ENCODE measurements around the gene SIDT1. TPM values are rescaled to one million over a fixed set of nuclear protein-coding genes. Genes with fewer than 3 reads are reported as not detected.

The SIDT1 gene
- polyA plus RNA-seq, 4 donors = 0.45 to 10.5 (median 1.8) TPM

DNA sequence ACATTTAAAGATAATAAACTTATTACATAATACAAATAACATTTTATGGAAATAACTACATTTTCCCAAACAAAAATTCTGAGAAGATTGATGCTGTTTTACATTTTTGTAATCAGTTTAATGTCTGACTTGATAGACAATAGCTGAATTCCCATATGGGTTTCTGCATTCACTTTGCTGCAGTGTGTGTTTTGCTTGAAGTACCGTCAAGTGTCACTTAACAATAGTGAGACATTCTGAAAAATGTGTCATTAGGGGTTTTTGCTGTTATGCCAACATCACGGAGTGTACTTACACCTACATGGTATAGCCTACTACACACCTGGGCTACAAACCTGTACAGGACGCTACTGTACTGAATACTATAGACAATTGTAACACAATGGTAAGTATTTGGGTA, 106.6 kb downstream of the SIDT1 start:
- H3K27ac ChIP-seq (ENCODE audit: low read depth in 1 of 3, low read length in 2 of 3) = no peak overlapping the region
- FAIRE-seq (no peak), DNase-seq (no peak)
- no peaks in the 10 kb centered on the region for H3K27me3 ChIP-seq (ENCODE audit: control insufficient read depth in 3 of 3, insufficient read depth in 3 of 3, low read length in 3 of 3)
- H3K36me3 ChIP-seq (ENCODE audit: control insufficient read depth in 3 of 3, insufficient read depth in 2 of 3, low read depth in 1 of 3, low read length in 3 of 3) = no peaks in the 10 kb centered on the region
- no peak overlapping the region for H3K4me3 ChIP-seq (ENCODE audit: low read depth in 1 of 3, low read length in 3 of 3)
- no peaks in the 10 kb centered on the region for H3K4me1 ChIP-seq (ENCODE audit: control insufficient read depth in 3 of 3, insufficient read depth in 2 of 3, low read depth in 1 of 3, low read length in 2 of 3)
- 91 to 94% (median 91%) methylated on average over 3 of the region's 3 CpGs for WGBS, 3 donors
- peaks cover 0 to 4% of the 10 kb centered on the region in 2 donors for H3K9me3 ChIP-seq (ENCODE audit: control insufficient read depth in 2 of 2, insufficient read depth in 1 of 2, low read depth in 1 of 2, low read length in 1 of 2)

DNA sequence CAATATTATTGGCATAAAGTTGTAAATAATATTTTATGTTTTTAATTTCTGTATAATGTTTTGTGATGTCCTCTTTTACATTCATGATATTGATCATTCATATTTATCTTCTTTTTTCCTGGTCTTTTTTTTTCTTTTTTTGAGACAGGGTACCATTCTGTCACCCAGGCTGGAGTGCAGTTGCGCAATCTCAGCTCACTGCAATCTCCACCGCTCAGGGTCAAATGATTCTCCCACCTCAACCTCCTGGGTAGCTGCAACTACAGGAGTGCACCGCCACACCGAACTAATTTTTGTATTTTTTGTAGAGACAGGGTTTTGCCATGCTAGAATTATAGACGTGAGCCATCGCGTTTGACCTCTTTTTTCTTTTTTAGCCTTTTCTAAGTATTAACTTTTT, 111.2 kb downstream of the SIDT1 start:
- FAIRE-seq (no peak), DNase-seq (no peak)
- no peaks in the 10 kb centered on the region for H3K36me3 ChIP-seq (ENCODE audit: control insufficient read depth in 3 of 3, insufficient read depth in 2 of 3, low read depth in 1 of 3, low read length in 3 of 3)
- H3K4me1 ChIP-seq (ENCODE audit: control insufficient read depth in 3 of 3, insufficient read depth in 2 of 3, low read depth in 1 of 3, low read length in 2 of 3) = no peaks in the 10 kb centered on the region
- WGBS, 3 donors = 97 to 99% (median 98%) methylated on average over 7 of the region's 7 CpGs
- no peaks in the 10 kb centered on the region for H3K27me3 ChIP-seq (ENCODE audit: control insufficient read depth in 3 of 3, insufficient read depth in 3 of 3, low read length in 3 of 3)
- H3K27ac ChIP-seq (ENCODE audit: low read depth in 1 of 3, low read length in 2 of 3) = no peak overlapping the region
- H3K9me3 ChIP-seq (ENCODE audit: control insufficient read depth in 2 of 2, insufficient read depth in 1 of 2, low read depth in 1 of 2, low read length in 1 of 2) = peaks cover 0 to 16% of the 10 kb centered on the region in 2 donors
- no peak overlapping the region for H3K4me3 ChIP-seq (ENCODE audit: low read depth in 1 of 3, low read length in 3 of 3)

DNA sequence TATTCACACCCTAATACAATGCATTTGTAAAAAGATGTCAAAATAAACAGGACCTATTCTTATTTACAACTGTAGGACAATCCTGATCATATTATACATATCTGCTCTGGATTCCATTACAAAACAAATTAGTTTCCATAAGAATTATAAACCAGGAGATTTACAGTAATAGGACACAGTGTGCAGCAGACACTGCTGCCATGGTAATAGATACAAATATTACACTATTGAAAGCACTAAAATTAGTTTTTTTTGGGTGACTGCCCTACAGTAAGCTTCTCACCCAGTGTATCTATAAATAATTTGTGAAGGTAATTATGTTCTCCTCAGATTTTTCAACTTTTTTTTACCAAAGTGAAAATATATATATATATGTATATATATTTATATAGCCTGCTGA, 116.2 kb downstream of the SIDT1 start:
- H3K36me3 ChIP-seq (ENCODE audit: control insufficient read depth in 3 of 3, insufficient read depth in 2 of 3, low read depth in 1 of 3, low read length in 3 of 3) = peaks cover 0 to 1% (median 0%) of the 10 kb centered on the region in 3 donors
- no peaks in the 10 kb centered on the region for H3K4me1 ChIP-seq (ENCODE audit: control insufficient read depth in 3 of 3, insufficient read depth in 2 of 3, low read depth in 1 of 3, low read length in 2 of 3)
- no peaks in the 10 kb centered on the region for H3K27me3 ChIP-seq (ENCODE audit: control insufficient read depth in 3 of 3, insufficient read depth in 3 of 3, low read length in 3 of 3)
- H3K4me3 ChIP-seq (ENCODE audit: low read depth in 1 of 3, low read length in 3 of 3) = no peak overlapping the region
- DNase-seq = no peak
- H3K9me3 ChIP-seq (ENCODE audit: control insufficient read depth in 2 of 2, insufficient read depth in 1 of 2, low read depth in 1 of 2, low read length in 1 of 2) = peaks cover 0 to 15% of the 10 kb centered on the region in 2 donors
- no peak overlapping the region for H3K27ac ChIP-seq (ENCODE audit: low read depth in 1 of 3, low read length in 2 of 3)
- no peak for FAIRE-seq

DNA sequence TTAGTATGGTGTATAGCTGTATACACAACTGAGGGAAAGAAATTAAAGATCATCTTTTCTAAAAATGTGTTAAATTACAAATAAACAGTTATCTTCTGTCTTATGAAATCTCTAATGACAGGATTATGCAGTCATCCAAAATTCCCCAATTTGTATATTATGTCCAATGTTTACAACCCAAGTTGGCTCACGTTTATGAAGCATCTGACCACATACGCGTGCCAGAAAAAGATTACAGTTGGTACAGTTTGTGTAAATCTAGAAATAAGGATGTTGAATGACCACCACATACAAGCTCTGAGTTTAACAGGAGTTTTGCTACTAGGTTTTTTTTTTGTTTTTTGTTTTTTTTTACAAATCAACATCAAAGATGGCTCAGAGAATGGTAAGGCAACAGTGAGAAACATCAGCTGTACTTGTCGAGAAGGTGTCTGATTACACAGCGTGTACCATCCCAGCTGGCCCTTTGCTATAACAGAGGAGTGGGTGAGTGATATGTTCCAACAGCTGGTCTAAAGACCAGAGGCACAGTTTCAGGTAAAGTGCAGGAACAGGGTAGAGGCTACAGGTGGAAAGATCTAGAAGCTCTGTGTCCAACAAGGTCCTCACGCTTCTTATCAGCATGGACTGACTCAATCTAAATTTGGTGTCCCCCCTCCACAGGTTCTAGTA, 117.0 kb downstream of the SIDT1 start:
- H3K36me3 ChIP-seq (ENCODE audit: control insufficient read depth in 3 of 3, insufficient read depth in 2 of 3, low read depth in 1 of 3, low read length in 3 of 3) = peaks cover 0 to 1% (median 0%) of the 10 kb centered on the region in 3 donors
- DNase-seq (no peak), FAIRE-seq (no peak)
- H3K4me3 ChIP-seq (ENCODE audit: low read depth in 1 of 3, low read length in 3 of 3) = no peak overlapping the region
- 82 to 93% (median 83%) methylated on average over 6 of the region's 6 CpGs for WGBS, 3 donors
- no peaks in the 10 kb centered on the region for H3K27me3 ChIP-seq (ENCODE audit: control insufficient read depth in 3 of 3, insufficient read depth in 3 of 3, low read length in 3 of 3)
- H3K4me1 ChIP-seq (ENCODE audit: control insufficient read depth in 3 of 3, insufficient read depth in 2 of 3, low read depth in 1 of 3, low read length in 2 of 3) = no peaks in the 10 kb centered on the region
- H3K9me3 ChIP-seq (ENCODE audit: control insufficient read depth in 2 of 2, insufficient read depth in 1 of 2, low read depth in 1 of 2, low read length in 1 of 2) = peaks cover 0 to 9% of the 10 kb centered on the region in 2 donors
- no peak overlapping the region for H3K27ac ChIP-seq (ENCODE audit: low read depth in 1 of 3, low read length in 2 of 3)

DNA sequence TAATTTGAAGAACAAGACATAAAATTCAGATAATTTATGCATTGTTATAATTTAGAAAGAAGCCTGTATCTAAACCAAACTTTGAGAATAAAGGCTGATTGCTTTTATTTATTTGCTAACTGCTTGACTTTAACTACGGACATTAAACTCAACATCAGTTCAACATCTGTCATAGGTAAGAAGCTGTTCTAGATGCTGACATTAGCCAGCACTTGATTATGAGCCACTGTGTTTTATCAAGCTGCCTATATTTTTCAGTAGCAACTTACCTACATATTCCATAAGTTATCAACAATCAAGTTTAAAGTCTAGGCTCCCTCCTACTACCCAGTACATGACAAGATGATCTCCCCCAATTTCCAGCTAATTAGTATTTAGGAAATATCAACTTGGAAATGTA, 122.0 kb downstream of the SIDT1 start:
- FAIRE-seq = no peak
- no peaks in the 10 kb centered on the region for H3K9me3 ChIP-seq (ENCODE audit: control insufficient read depth in 2 of 2, insufficient read depth in 1 of 2, low read depth in 1 of 2, low read length in 1 of 2)
- WGBS, 3 donors = 83 to 88% (median 85%) methylated on average over 1 of the region's 1 CpG
- no peaks in the 10 kb centered on the region for H3K4me1 ChIP-seq (ENCODE audit: control insufficient read depth in 3 of 3, insufficient read depth in 2 of 3, low read depth in 1 of 3, low read length in 2 of 3)
- H3K27me3 ChIP-seq (ENCODE audit: control insufficient read depth in 3 of 3, insufficient read depth in 3 of 3, low read length in 3 of 3) = no peaks in the 10 kb centered on the region
- no peak for DNase-seq
- H3K4me3 ChIP-seq (ENCODE audit: low read depth in 1 of 3, low read length in 3 of 3) = no peak overlapping the region
- peaks cover 0 to 19% (median 1%) of the 10 kb centered on the region in 3 donors for H3K36me3 ChIP-seq (ENCODE audit: control insufficient read depth in 3 of 3, insufficient read depth in 2 of 3, low read depth in 1 of 3, low read length in 3 of 3)
- no peak overlapping the region for H3K27ac ChIP-seq (ENCODE audit: low read depth in 1 of 3, low read length in 2 of 3)

DNA sequence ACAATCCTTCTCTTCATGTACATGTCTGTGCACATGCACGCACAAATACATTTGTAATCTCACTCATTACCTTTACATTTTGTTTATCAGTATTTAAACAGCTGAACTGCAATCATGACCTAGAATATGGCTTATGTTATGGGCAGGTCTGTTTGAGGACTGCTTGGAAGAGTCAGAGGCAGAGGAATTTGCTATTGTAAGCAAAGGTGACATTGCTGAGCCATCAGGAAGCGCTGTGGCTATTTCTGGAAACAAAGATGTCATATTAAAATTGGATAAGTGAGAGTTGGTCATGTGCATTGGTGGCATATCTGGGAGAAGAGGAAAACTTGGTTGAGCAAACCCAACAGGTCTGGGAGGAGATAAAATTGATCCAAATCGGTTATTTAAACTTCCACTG, 122.5 kb downstream of the SIDT1 start:
- no peaks in the 10 kb centered on the region for H3K9me3 ChIP-seq (ENCODE audit: control insufficient read depth in 2 of 2, insufficient read depth in 1 of 2, low read depth in 1 of 2, low read length in 1 of 2)
- no peaks in the 10 kb centered on the region for H3K27me3 ChIP-seq (ENCODE audit: control insufficient read depth in 3 of 3, insufficient read depth in 3 of 3, low read length in 3 of 3)
- DNase-seq (peak in 1 of 2 donors; percentile 35), FAIRE-seq (no peak)
- WGBS, 3 donors = 82 to 84% (median 83%) methylated on average over 3 of the region's 3 CpGs
- H3K27ac ChIP-seq (ENCODE audit: low read depth in 1 of 3, low read length in 2 of 3) = peak overlapping the region in 1 of 3 donors; percentile 7
- H3K4me1 ChIP-seq (ENCODE audit: control insufficient read depth in 3 of 3, insufficient read depth in 2 of 3, low read depth in 1 of 3, low read length in 2 of 3) = no peaks in the 10 kb centered on the region
- H3K4me3 ChIP-seq (ENCODE audit: low read depth in 1 of 3, low read length in 3 of 3) = no peak overlapping the region
- H3K36me3 ChIP-seq (ENCODE audit: control insufficient read depth in 3 of 3, insufficient read depth in 2 of 3, low read depth in 1 of 3, low read length in 3 of 3) = peaks cover 3 to 22% (median 6%) of the 10 kb centered on the region in 3 donors

DNA sequence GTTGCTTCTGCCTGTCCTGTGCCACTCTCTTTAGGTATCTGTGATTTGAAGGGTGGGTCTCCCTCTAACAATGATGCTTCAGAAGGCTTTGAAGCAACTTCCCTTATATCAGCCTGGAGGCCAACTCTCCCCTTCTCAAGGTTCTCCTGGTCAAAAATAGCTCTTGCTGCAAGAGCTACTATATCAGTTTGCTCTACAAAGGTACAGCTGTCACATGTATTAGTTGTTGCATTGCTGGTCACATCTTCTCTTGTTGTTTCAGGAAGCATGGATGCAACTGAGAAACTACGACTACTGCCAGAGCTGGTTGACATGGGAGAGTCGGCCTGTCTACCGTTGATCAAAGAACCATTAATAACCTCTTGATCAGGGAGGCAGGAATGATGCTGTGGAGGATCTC, 125.8 kb downstream of the SIDT1 start:
- FAIRE-seq = no peak
- peaks cover 5 to 31% (median 12%) of the 10 kb centered on the region in 3 donors for H3K36me3 ChIP-seq (ENCODE audit: control insufficient read depth in 3 of 3, insufficient read depth in 2 of 3, low read depth in 1 of 3, low read length in 3 of 3)
- no peak overlapping the region for H3K4me3 ChIP-seq (ENCODE audit: low read depth in 1 of 3, low read length in 3 of 3)

DNA sequence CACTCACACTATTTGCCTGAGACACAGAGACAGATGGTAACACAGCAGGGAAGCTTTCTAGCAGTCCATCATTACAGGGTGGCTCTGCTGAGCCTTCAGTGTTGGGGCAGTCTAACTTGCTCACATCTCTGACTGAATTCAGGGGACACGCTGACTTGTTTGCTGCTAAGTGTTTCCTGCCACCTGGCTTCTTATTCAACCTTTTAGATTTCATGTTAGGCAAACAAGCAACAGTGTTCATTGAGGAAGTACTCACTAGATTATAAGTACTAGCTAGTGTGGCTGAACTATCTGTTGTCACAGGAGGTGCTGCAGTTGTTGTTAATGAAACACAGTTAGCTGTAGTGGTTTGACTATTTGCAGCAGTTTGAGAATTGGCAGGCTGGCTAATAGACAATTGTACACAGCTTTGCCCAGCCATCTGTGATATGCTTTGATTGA, 126.8 kb downstream of the SIDT1 start:
- no peak for FAIRE-seq
- DNase-seq = no peak
- H3K36me3 ChIP-seq (ENCODE audit: control insufficient read depth in 3 of 3, insufficient read depth in 2 of 3, low read depth in 1 of 3, low read length in 3 of 3) = peaks cover 5 to 31% (median 14%) of the 10 kb centered on the region in 3 donors

More for the DNA sequence above, 125.8 kb downstream of the SIDT1 start:
- 96 to 98% (median 97%) methylated on average over 3 of the region's 3 CpGs for WGBS, 3 donors
- H3K9me3 ChIP-seq (ENCODE audit: control insufficient read depth in 2 of 2, insufficient read depth in 1 of 2, low read depth in 1 of 2, low read length in 1 of 2) = no peaks in the 10 kb centered on the region
- H3K27me3 ChIP-seq (ENCODE audit: control insufficient read depth in 3 of 3, insufficient read depth in 3 of 3, low read length in 3 of 3) = no peaks in the 10 kb centered on the region
- DNase-seq = no peak
- no peaks in the 10 kb centered on the region for H3K4me1 ChIP-seq (ENCODE audit: control insufficient read depth in 3 of 3, insufficient read depth in 2 of 3, low read depth in 1 of 3, low read length in 2 of 3)
- H3K27ac ChIP-seq (ENCODE audit: low read depth in 1 of 3, low read length in 2 of 3) = no peak overlapping the region

DNA sequence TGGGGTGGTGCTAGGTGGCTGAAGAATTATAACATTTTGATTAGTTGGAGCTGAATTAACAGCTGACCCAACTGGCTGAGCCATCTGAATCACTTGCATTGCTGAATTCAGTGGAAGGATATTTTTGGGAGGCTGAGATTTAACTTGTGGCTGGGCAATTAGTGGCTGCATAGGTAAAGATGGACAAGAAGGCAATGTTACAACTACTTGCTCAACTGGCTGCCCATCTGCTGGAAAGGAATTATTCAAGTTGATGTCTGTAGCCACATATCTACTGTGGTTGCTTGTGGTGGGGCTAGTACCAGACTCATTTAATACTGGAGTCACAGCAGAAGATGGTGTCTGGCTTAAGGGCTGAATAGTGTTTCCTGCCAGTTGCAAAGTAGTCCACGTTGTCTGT, 127.6 kb downstream of the SIDT1 start:
- no peaks in the 10 kb centered on the region for H3K9me3 ChIP-seq (ENCODE audit: control insufficient read depth in 2 of 2, insufficient read depth in 1 of 2, low read depth in 1 of 2, low read length in 1 of 2)
- 69 to 92% (median 92%) methylated on average over 1 of the region's 1 CpG for WGBS, 3 donors
- H3K4me1 ChIP-seq (ENCODE audit: control insufficient read depth in 3 of 3, insufficient read depth in 2 of 3, low read depth in 1 of 3, low read length in 2 of 3) = peaks cover 0 to 17% (median 0%) of the 10 kb centered on the region in 3 donors
- H3K27ac ChIP-seq (ENCODE audit: low read depth in 1 of 3, low read length in 2 of 3) = no peak overlapping the region
- H3K4me3 ChIP-seq (ENCODE audit: low read depth in 1 of 3, low read length in 3 of 3) = no peak overlapping the region
- DNase-seq = no peak
- H3K27me3 ChIP-seq (ENCODE audit: control insufficient read depth in 3 of 3, insufficient read depth in 3 of 3, low read length in 3 of 3) = no peaks in the 10 kb centered on the region
- peaks cover 5 to 31% (median 14%) of the 10 kb centered on the region in 3 donors for H3K36me3 ChIP-seq (ENCODE audit: control insufficient read depth in 3 of 3, insufficient read depth in 2 of 3, low read depth in 1 of 3, low read length in 3 of 3)
- no peak for FAIRE-seq

More for the DNA sequence above, 126.8 kb downstream of the SIDT1 start:
- WGBS, 3 donors = 81 to 100% (median 89%) methylated on average over 1 of the region's 1 CpG
- peaks cover 0 to 8% (median 0%) of the 10 kb centered on the region in 3 donors for H3K4me1 ChIP-seq (ENCODE audit: control insufficient read depth in 3 of 3, insufficient read depth in 2 of 3, low read depth in 1 of 3, low read length in 2 of 3)
- no peaks in the 10 kb centered on the region for H3K9me3 ChIP-seq (ENCODE audit: control insufficient read depth in 2 of 2, insufficient read depth in 1 of 2, low read depth in 1 of 2, low read length in 1 of 2)
- H3K4me3 ChIP-seq (ENCODE audit: low read depth in 1 of 3, low read length in 3 of 3) = no peak overlapping the region
- no peaks in the 10 kb centered on the region for H3K27me3 ChIP-seq (ENCODE audit: control insufficient read depth in 3 of 3, insufficient read depth in 3 of 3, low read length in 3 of 3)
- H3K27ac ChIP-seq (ENCODE audit: low read depth in 1 of 3, low read length in 2 of 3) = no peak overlapping the region

Measured in small intestine (tissue), 7 donors.